HL-60 (cell line): Measurements from ENCODE around the gene TNK2.

Source experiments
- CTCF ChIP-seq: IDR thresholded peaks from one replicate; pipeline ENCODE4 v1.5.1; 2011; ENCODE audit warnings: low read length, control low read depth, inconsistent platforms; ENCODE audit not compliant: insufficient read depth
- REST ChIP-seq: IDR thresholded peaks from 2 replicates; pipeline ENCODE4 v1.6.1; 2012; ENCODE audit warnings: low read depth; ENCODE audit not compliant: insufficient replicate concordance

- no peak for TF ChIP-seq CTCF
- TF ChIP-seq REST = no peak
Measured at GRCh38 chr3:195932418-195933043, 24.2 kb upstream of the TNK2 start.
